Suprapubic skin (tissue), 4 donors: ENCODE data around the gene LRIT3. TPM values are rescaled to one million over a fixed set of nuclear protein-coding genes. Genes with fewer than 3 reads are reported as not detected.

Experiments used
- DNase-seq, 2 donors: peaks; one replicate each; pipeline ENCODE4 v3.0.0-alpha.2; 2019; ENCODE audit warnings: low spot score in 2 of 2
- H3K27ac ChIP-seq: fragments of 200-600 bp; sonication (generic); one replicate; pipeline ENCODE4 v1.5.1; 2019
- H3K27me3 ChIP-seq: fragments of 200-600 bp; sonication (generic); one replicate; pipeline ENCODE4 v1.5.1; 2019
- H3K36me3 ChIP-seq: fragments of 200-600 bp; sonication (generic); one replicate; pipeline ENCODE4 v1.5.1; 2019
- H3K4me1 ChIP-seq: fragments of 200-600 bp; sonication (generic); one replicate; pipeline ENCODE4 v1.5.1; 2019
- H3K4me3 ChIP-seq: fragments of 200-600 bp; sonication (generic); one replicate; pipeline ENCODE4 v1.5.1; 2019; ENCODE audit warnings: mild to moderate bottlenecking
- H3K9me3 ChIP-seq: fragments of 200-600 bp; sonication (generic); one replicate; pipeline ENCODE4 v1.5.1; 2019
- CTCF ChIP-seq, 2 donors: fragments of 200-600 bp in 1 of 2; fragments of 450-650 bp in 1 of 2; sonication (generic) in 1 of 2; IDR thresholded peaks; one replicate each; pipeline ENCODE4 v1.5.1; 2016 to 2019; ENCODE audit warnings: antibody characterized with exemption in 2 of 2, mild to moderate bottlenecking in 1 of 2, moderate library complexity in 1 of 2
- EP300 ChIP-seq: sonication (generic); formaldehyde crosslinking; IDR thresholded peaks from one replicate; pipeline ENCODE4 v1.6.1; 2017; ENCODE audit warnings: antibody characterized with exemption
- POLR2A ChIP-seq, 2 donors: fragments of 450-650 bp; IDR thresholded peaks; one replicate each; pipeline ENCODE4 v1.6.1; 2017; ENCODE audit warnings: antibody characterized with exemption in 2 of 2, mild to moderate bottlenecking in 2 of 2, moderate library complexity in 2 of 2
- POLR2AphosphoS5 ChIP-seq, 3 donors: sonication (generic); formaldehyde crosslinking; IDR thresholded peaks; one replicate each; pipeline ENCODE4 v1.6.1; 2017; ENCODE audit warnings: antibody characterized with exemption in 3 of 3
- WGBS: methylation state at CpG from one replicate; pipeline ENCODE4 v1.1.5; 2018; 5-methylcytosine and 5-hydroxymethylcytosine counted together
- total RNA-seq, 4 donors: library from RNA; depleted of rRNA; stranded (reverse); fragments of >200 nt; gene quantifications; one replicate each; pipeline ENCODE4 v1.1.0, GENCODE V29; 2016

LRIT3 gene
- total RNA-seq, 4 donors from 2014 or later: 0.15 to 2.2 (median 0.38) TPM; not detected in 1

- TF ChIP-seq POLR2AphosphoS5 (IDR thresholded peaks at IDR 0.05) (no peak), CTCF (IDR thresholded peaks at IDR 0.05) (no peak)
- H3K4me3 ChIP-seq: no peak overlapping the region
- no peaks in the 10 kb centered on the region for H3K36me3 ChIP-seq
- WGBS: 82% methylated on average over 3 of the region's 3 CpGs
- no peaks in the 10 kb centered on the region for H3K27me3 ChIP-seq
- peaks cover 6% of the 10 kb centered on the region for H3K4me1 ChIP-seq
- H3K9me3 ChIP-seq: no peaks in the 10 kb centered on the region
- DNase-seq: no peak
- no peak overlapping the region for H3K27ac ChIP-seq
Measured at GRCh38 chr4:109914322-109914721, 66.4 kb downstream of the LRIT3 start.

- TF ChIP-seq POLR2A (IDR thresholded peaks at IDR 0.05) (no peak), CTCF (IDR thresholded peaks at IDR 0.05) (no peak)
- Histone ChIP-seq H3K4me1 (peaks cover 6% of the 10 kb centered on the region), H3K27me3 (no peaks in the 10 kb centered on the region), H3K27ac (no peak overlapping the region), H3K36me3 (no peaks in the 10 kb centered on the region), H3K9me3 (no peaks in the 10 kb centered on the region), H3K4me3 (no peak overlapping the region)
- 73% methylated on average over 8 of the region's 8 CpGs for WGBS
- no peak for DNase-seq
Measured at GRCh38 chr4:109915385-109916026, 67.6 kb downstream of the LRIT3 start.

- no peak for TF ChIP-seq POLR2A (IDR thresholded peaks at IDR 0.05)
- TF ChIP-seq EP300: no peak
- TF ChIP-seq POLR2AphosphoS5 (IDR thresholded peaks at IDR 0.05): no peak
- no peak for TF ChIP-seq CTCF (IDR thresholded peaks at IDR 0.05)
- 45% methylated on average over 4 of the region's 4 CpGs for WGBS
- Histone ChIP-seq H3K9me3 (no peaks in the 10 kb centered on the region), H3K4me3 (no peak overlapping the region), H3K36me3 (no peaks in the 10 kb centered on the region), H3K4me1 (peaks cover 6% of the 10 kb centered on the region), H3K27me3 (no peaks in the 10 kb centered on the region), H3K27ac (no peak overlapping the region)
- no peak for DNase-seq
Measured at GRCh38 chr4:109916027-109916409, 68.1 kb downstream of the LRIT3 start.

GRCh38 chr4:109921384-109921808 lies 73.5 kb downstream of the LRIT3 start:
- Histone ChIP-seq H3K27ac (no peak overlapping the region), H3K4me3 (no peak overlapping the region), H3K4me1 (no peaks in the 10 kb centered on the region), H3K36me3 (no peaks in the 10 kb centered on the region), H3K9me3 (no peaks in the 10 kb centered on the region), H3K27me3 (no peaks in the 10 kb centered on the region)
- TF ChIP-seq POLR2A (IDR thresholded peaks at IDR 0.05): no peak
- TF ChIP-seq CTCF (IDR thresholded peaks at IDR 0.05): no peak
- no peak for TF ChIP-seq POLR2AphosphoS5 (IDR thresholded peaks at IDR 0.05)
- no peak for TF ChIP-seq EP300
- DNase-seq: no peak
- 48% methylated on average over 1 of the region's 1 CpG for WGBS

Other genes with a start within 250 kb of the LRIT3 start
- 10 to 100 TPM; 18.4 to 30.5 (median 20.3) TPM for gene CASP6, start 144.7 kb upstream of the LRIT3 start, total RNA-seq
- gene PLA2G12A, start 118.0 kb upstream of the LRIT3 start, total RNA-seq: 10 to 100 TPM; 15.6 to 33.2 (median 20.5) TPM
- gene CFI, start 46.1 kb upstream of the LRIT3 start, total RNA-seq: 10 to 100 TPM in 1 of 4 donors, 1 to 10 TPM in 2, not detected in 1; 2.0 to 10.1 (median 3.7) TPM
- gene GAR1, start 32.3 kb upstream of the LRIT3 start, total RNA-seq: 10 to 100 TPM in 2 of 4 donors, 1 to 10 TPM in 2; 5.9 to 15.4 (median 12.0) TPM
- 1 to 10 TPM in 1 of 4 donors, under 1 TPM in 1, not detected in 2; 0.78 to 1.2 TPM for gene RRH, start 20.1 kb upstream of the LRIT3 start, total RNA-seq
- 10 to 100 TPM in 1 of 4 donors, 1 to 10 TPM in 3; 1.1 to 20.3 (median 2.9) TPM for gene EGF, start 64.8 kb downstream of the LRIT3 start, total RNA-seq